HepG2 (cell line): ENCODE data around the gene CLCNKA. TPM values are rescaled to one million over a fixed set of nuclear protein-coding genes. Genes with fewer than 3 reads are reported as not detected.
A peak's percentile ranks its signal among the peaks of the same experiment; 100 is the strongest.

Source experiments
- ETS1 ChIP-seq: sonication (generic); formaldehyde crosslinking; IDR thresholded peaks from 2 replicates; pipeline ENCODE4 v1.4.0; 2020; ENCODE audit warnings: missing genetic modification reagents
- HDAC2 ChIP-seq: sonication (generic); formaldehyde crosslinking; IDR thresholded peaks from 2 replicates; pipeline ENCODE4 v1.4.0; 2020; ENCODE audit warnings: missing genetic modification reagents
- HMGXB4 ChIP-seq, 2 experiments: sonication (generic) in 1 of 2; formaldehyde crosslinking in 1 of 2; IDR thresholded peaks; 2 replicates each; pipeline versions ENCODE4 v1.4.0 to v1.6.1; 2018 to 2020; ENCODE audit warnings: missing genetic modification reagents in 2 of 2, borderline replicate concordance in 1 of 2, low read depth in 1 of 2, mild to moderate bottlenecking in 1 of 2, missing biosample characterization in 1 of 2
- HOXA5 ChIP-seq: sonication (generic); formaldehyde crosslinking; IDR thresholded peaks from 2 replicates; pipeline ENCODE4 v1.4.0; 2020; ENCODE audit warnings: missing genetic modification reagents
- JDP2 ChIP-seq: sonication (generic); formaldehyde crosslinking; IDR thresholded peaks from 2 replicates; pipeline ENCODE4 v1.8.1; 2022; ENCODE audit warnings: missing genetic modification reagents, borderline replicate concordance
- NBN ChIP-seq: fragments of 450-650 bp; conservative IDR thresholded peaks from 2 replicates; pipeline ENCODE4 v1.6.1; 2017
- NCOA5 ChIP-seq: sonication (generic); formaldehyde crosslinking; IDR thresholded peaks from 2 replicates; pipeline ENCODE4 v1.4.0; 2020; ENCODE audit warnings: missing genetic modification reagents
- PRPF4 ChIP-seq: fragments of 200-400 bp; formaldehyde crosslinking; IDR thresholded peaks from 2 replicates; pipeline ENCODE4 v1.6.1; 2016; ENCODE audit warnings: low read length, low read depth; ENCODE audit not compliant: poor library complexity, severe bottlenecking
- TEAD3 ChIP-seq: optimal IDR thresholded peaks from 2 replicates; pipeline ENCODE3; 2016; ENCODE audit warnings: borderline replicate concordance
- YY1 ChIP-seq: IDR thresholded peaks from 2 replicates; pipeline ENCODE4 v1.6.1; 2011; ENCODE audit warnings: low read length, low read depth, moderate library complexity, mild to moderate bottlenecking; ENCODE audit not compliant: insufficient read depth, insufficient replicate concordance
- ZC3H4 ChIP-seq: sonication (generic); formaldehyde crosslinking; IDR thresholded peaks from 2 replicates; pipeline ENCODE4 v1.4.0; 2020; ENCODE audit warnings: missing genetic modification reagents, borderline replicate concordance
- ZFAT ChIP-seq: sonication (generic); formaldehyde crosslinking; conservative IDR thresholded peaks from 2 replicates; pipeline ENCODE4 v1.8.1; 2023; ENCODE audit warnings: missing genetic modification reagents, inconsistent platforms
- ZFP91 ChIP-seq: sonication (generic); formaldehyde crosslinking; IDR thresholded peaks from 2 replicates; pipeline ENCODE4 v1.9.0; 2022; ENCODE audit warnings: missing genetic modification reagents, mild to moderate bottlenecking, borderline replicate concordance
- ZNF101 ChIP-seq: sonication (generic); formaldehyde crosslinking; IDR thresholded peaks from 2 replicates; pipeline ENCODE4 v1.4.0; 2020; ENCODE audit warnings: mild to moderate bottlenecking, low read depth, missing genetic modification reagents, borderline replicate concordance
- ZNF20 ChIP-seq: sonication (generic); formaldehyde crosslinking; IDR thresholded peaks from 2 replicates; pipeline ENCODE4 v1.4.0; 2020; ENCODE audit warnings: mild to moderate bottlenecking, moderate library complexity, missing genetic modification reagents
- ZNF207 ChIP-seq: fragments of 450-650 bp; IDR thresholded peaks from 2 replicates; pipeline ENCODE4 v1.6.1; 2016; ENCODE audit warnings: antibody characterized with exemption, borderline replicate concordance
- ZNF232 ChIP-seq: sonication (generic); formaldehyde crosslinking; IDR thresholded peaks from 2 replicates; pipeline ENCODE4 v1.4.0; 2020; ENCODE audit warnings: missing genetic modification reagents, borderline replicate concordance
- polyA plus RNA-seq, 8 experiments: library from polyadenylated mRNA; depleted of rRNA in 3 of 8; stranded (reverse) in 7 of 8; unstranded in 1 of 8; fragments of >200 nt; fragmentation: Illumina TruSeq in 4 of 8; extraction: Trizol in 4 of 8; gene quantifications; 2 replicates each; pipeline versions ENCODE4 v1.2.1 to v1.2.3, GENCODE V29; 2011 to 2016; ENCODE audit warnings: low read depth in 4 of 8, missing spikeins in 1 of 8, mixed read lengths in 1 of 8; ENCODE audit not compliant: insufficient read depth in 1 of 8
- total RNA-seq, 5 experiments: library from RNA; depleted of rRNA; stranded (reverse); fragments of >200 nt; fragmentation: Illumina TruSeq; extraction: Trizol; gene quantifications; 2 replicates each; pipeline ENCODE4 v1.2.3, GENCODE V29; 2016; ENCODE audit warnings: low read depth in 1 of 5
- TF ChIP-seq, protein P1 (sequence below): sonication (generic); formaldehyde crosslinking; IDR thresholded peaks from 2 replicates; pipeline ENCODE4 v1.4.0; 2020; ENCODE audit warnings: missing genetic modification reagents
- TF ChIP-seq, protein P2 (sequence below): IDR thresholded peaks from 2 replicates; pipeline ENCODE4 v1.6.1; 2012; ENCODE audit warnings: low read length, improper control_type of control experiment

The CLCNKA gene
- total and polyA plus RNA-seq, 2 of the 13 experiments (the other 11 are each of a cell fraction or from before 2014, with no cell fraction given) = 0.03 TPM; not detected in 1

- TF ChIP-seq HMGXB4 (CRISPR knock-in tag; IDR thresholded peaks at IDR 0.05; ENCODE audit: borderline replicate concordance in 1 of 2, low read depth in 1 of 2) = peak; percentile 37 to 53; a peak in 2 of 4 replicates
- TF ChIP-seq, protein P1, sequence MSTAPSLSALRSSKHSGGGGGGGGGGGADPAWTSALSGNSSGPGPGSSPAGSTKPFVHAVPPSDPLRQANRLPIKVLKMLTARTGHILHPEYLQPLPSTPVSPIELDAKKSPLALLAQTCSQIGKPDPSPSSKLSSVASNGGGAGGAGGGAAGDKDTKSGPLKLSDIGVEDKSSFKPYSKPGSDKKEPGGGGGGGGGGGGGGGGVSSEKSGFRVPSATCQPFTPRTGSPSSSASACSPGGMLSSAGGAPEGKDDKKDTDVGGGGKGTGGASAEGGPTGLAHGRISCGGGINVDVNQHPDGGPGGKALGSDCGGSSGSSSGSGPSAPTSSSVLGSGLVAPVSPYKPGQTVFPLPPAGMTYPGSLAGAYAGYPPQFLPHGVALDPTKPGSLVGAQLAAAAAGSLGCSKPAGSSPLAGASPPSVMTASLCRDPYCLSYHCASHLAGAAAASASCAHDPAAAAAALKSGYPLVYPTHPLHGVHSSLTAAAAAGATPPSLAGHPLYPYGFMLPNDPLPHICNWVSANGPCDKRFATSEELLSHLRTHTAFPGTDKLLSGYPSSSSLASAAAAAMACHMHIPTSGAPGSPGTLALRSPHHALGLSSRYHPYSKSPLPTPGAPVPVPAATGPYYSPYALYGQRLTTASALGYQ (CRISPR knock-in tag) = no peak
- TF ChIP-seq ZNF101 (CRISPR knock-in tag) = no peak
- no peak for TF ChIP-seq ZFAT (CRISPR knock-in tag)
- no peak for TF ChIP-seq ZNF232 (CRISPR knock-in tag)
- TF ChIP-seq NBN = no peak
- peak; percentile 39 for TF ChIP-seq TEAD3
- no peak for TF ChIP-seq PRPF4
- no peak for TF ChIP-seq HOXA5
- no peak for TF ChIP-seq ZNF207
- TF ChIP-seq ZC3H4 = no peak
- no peak for TF ChIP-seq ZNF20 (CRISPR knock-in tag)
- peak; percentile 24 for TF ChIP-seq YY1
- TF ChIP-seq HDAC2 = no peak
- TF ChIP-seq NCOA5 = no peak
- TF ChIP-seq JDP2 (CRISPR knock-in tag) = no peak
- TF ChIP-seq ZFP91 (CRISPR knock-in tag) = peak; percentile 19; the same call in 1 of the 2 replicates
- TF ChIP-seq, protein P2, sequence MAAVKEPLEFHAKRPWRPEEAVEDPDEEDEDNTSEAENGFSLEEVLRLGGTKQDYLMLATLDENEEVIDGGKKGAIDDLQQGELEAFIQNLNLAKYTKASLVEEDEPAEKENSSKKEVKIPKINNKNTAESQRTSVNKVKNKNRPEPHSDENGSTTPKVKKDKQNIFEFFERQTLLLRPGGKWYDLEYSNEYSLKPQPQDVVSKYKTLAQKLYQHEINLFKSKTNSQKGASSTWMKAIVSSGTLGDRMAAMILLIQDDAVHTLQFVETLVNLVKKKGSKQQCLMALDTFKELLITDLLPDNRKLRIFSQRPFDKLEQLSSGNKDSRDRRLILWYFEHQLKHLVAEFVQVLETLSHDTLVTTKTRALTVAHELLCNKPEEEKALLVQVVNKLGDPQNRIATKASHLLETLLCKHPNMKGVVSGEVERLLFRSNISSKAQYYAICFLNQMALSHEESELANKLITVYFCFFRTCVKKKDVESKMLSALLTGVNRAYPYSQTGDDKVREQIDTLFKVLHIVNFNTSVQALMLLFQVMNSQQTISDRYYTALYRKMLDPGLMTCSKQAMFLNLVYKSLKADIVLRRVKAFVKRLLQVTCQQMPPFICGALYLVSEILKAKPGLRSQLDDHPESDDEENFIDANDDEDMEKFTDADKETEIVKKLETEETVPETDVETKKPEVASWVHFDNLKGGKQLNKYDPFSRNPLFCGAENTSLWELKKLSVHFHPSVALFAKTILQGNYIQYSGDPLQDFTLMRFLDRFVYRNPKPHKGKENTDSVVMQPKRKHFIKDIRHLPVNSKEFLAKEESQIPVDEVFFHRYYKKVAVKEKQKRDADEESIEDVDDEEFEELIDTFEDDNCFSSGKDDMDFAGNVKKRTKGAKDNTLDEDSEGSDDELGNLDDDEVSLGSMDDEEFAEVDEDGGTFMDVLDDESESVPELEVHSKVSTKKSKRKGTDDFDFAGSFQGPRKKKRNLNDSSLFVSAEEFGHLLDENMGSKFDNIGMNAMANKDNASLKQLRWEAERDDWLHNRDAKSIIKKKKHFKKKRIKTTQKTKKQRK = no peak
- TF ChIP-seq ETS1 = no peak
Observed at GRCh38 chr1:16078925-16079656, 57.3 kb downstream of the CLCNKA start (continued).
